ENCODE measurements around the gene CPSF4.
"Not testable (repeated sequence)": the region's sequence is repeated elsewhere in the genome, so short reads cannot be mapped to it uniquely, and the experiment has no call there.

Gene CPSF4

DNA sequence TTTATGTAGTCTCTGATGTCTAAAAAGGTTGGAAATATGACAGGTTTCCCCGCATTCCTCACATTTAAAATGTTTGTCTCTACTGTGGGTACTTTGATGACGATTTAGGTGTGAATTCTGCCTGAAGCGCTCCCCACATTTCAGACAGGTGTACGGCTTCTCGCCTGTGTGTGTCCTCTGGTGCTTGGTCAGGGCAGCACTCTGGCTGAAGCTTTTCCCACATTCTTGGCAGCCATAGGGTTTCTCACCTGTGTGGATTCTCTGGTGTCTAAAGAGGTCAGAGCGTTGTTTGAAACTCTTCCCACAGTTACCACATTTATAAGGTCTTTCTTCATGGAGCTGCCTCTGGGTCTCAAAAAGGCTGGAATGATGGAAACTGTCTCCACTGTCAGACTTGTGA is 55.1 kb downstream of the CPSF4 start:
- DNase-seq (ENCODE audit: low read depth), result no peak

DNA sequence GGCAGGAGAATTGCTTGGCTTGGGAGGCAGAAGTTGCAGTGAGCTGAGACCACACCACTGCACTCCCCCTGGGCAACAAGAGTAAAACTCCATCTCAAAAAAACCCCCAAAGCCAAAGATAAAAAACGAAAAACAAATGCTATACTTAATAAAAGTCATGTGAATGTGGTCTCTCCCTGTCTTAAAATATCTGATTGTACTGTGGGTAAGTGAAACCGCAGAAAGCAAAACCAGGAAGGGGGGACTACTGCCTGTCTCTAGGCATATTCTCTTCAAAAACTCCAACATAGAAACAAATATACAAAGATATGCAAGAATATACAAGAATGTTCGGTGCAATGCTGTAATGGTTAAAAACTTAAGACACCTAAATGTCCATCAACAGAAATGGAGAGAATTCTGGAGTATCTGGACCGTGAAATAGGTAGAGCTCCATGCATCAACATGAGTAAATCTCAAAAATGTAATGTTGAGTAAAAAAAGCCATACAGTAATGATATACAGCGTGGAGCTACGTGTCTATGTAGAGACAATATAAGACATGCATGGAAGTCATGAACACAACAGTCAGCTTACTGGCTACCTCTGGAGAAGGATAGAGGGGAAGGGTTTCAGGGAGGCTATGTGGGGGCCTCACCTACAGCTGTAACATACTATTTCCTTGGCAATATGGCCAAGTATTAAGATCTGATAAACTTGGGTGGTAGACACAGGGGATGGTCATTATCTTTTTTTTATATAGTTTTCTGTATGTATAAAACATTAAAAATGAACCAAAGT is 59.2 kb downstream of the CPSF4 start:
- no peak for DNase-seq (ENCODE audit: low read depth)

DNA sequence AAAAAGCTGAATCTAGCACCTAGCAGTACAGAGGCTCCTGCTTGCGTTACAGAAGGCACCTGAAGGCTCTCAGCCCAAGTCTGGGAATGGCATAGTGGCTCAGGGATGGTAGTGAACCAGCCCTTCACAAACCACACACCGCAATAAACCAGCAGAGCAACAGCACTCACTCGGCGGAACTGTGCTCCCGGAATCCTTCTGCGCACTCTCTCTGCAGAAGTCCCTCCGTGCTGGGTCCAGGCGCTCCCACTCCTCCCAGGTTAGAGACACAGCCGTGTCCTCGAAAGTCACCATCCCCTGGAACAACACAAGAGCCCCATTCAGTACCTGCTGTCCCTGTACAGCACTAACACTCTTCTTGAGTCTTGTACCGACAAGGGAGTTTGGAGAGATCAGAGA is 59.8 kb downstream of the CPSF4 start:
- DNase-seq (ENCODE audit: low read depth), result no peak

DNA sequence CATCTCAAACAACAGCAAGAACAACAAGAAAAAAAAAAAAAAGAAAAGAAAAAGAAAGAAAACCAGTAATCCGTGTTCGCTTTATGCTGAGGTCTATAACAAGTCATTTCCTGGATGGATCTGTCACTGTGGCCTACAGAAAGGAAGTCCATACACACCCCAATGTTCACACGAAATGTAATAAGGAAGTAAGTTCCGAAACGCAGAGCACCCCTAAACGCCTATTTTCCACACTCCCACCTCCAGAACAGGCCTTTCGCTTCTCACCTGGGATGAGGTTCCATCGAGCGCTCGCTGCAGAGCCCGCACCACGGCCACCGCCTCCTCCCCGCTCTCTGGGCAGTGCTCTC is 60.6 kb downstream of the CPSF4 start:
- no peak for DNase-seq (ENCODE audit: low read depth)

DNA sequence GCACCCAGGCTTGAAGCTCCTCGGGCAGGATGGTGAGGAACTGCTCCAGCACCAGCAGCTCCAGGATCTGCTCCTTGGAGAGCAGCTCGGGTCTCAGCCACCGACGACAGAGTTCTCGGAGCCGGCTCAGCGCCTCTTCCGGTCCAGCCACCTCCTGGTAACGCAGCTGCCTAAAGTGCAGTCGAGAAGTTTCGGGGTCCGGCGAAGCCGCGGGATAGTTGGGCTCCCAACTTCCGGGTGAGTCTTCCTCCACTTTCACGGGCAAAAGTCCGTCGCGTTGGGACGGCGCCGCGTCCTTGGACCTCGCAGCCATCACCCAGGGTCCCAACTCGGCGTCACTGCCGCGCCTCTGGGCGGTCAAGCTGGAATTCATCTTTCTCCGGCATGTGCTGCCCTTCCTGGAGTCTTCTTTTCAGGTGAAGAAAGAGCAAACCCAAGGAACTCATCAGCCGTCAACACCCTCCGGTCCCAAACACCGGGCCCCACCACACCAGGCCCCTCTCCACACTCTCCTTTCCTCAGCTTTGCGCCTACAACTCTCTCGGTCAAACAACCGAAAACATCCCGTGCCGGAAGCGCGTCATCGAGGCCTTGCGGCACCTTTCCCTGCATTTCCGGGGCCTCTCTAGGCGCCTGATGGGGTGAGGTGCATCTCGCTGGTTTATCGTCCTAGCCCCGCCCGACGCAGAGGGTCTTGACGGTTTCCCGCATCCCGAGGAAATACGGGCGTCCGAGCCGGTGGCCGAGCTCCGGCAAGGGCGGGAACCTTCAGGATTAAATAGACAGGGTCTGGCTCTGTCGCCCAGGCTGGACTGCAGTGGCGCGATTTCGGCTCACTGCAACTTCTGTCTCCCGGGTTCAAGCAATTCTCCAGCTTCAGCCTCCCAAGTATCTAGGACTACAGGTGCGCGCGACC is 61.2 kb downstream of the CPSF4 start, which contains the start of gene ZNF394:
Gene ZNF394, minus strand, starts transcription at position 561 of the 916 bp plus-strand sequence. Its CDS starts 188 bp downstream, at position 373.
- DNase-seq (ENCODE audit: low read depth), result peak; percentile 49

DNA sequence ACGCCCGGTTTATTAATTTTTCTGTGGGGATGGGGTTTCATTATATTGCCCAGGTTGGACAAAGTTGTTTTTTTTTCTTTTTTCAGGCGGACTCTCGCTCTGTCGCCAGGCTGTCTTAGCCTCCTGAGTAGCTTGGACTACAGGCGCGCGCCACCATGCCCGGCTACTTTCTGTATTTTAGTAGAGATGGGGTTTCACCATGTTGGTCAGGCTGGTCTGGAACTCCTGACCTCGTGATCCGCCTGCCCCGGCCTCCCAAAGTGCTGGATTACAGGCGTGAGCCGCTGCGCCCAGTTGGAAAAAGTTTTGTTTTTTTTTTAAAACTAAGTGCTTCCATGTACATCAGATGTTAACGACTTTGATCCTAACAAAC is 61.9 kb downstream of the CPSF4 start:
- DNase-seq (ENCODE audit: low read depth), result no peak

DNA sequence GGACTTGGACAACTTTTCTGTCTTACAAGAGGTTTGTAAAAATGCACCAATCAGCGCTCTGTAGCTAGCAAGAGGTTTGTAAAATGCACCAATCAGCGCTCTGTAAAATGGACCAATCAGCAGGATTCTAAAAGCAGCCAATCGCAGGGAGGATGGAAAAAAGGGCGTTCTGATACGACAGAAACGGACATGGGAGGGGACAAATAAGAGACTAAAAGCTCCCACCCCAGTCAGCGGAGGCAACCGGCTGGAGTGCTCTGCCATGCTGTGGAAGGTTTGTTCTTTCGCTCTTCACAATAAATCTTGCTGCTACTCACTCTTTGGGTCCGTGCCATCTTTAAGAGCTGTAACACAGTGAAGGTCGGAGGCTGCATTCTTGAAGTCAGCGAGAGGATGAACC is 62.5 kb downstream of the CPSF4 start:
- DNase-seq (ENCODE audit: low read depth), result not testable (repeated sequence)

DNA sequence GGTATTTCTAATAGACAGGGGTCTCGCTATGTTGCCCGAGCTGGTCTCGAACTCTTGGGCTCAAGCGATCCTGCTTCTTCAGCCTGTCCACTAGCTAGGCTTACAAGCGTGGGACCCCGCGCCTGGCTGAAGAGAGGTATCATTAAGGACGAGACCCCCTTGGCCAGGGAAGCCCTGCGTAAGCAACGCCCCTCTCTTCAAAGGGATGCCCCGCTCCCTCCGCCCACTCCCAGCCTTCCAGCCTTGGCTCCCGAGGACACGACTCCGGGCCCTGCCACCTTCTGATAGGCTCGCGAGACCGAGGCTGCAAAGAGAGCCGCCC is 65.5 kb downstream of the CPSF4 start:
- no peak for DNase-seq (ENCODE audit: low read depth)

DNA sequence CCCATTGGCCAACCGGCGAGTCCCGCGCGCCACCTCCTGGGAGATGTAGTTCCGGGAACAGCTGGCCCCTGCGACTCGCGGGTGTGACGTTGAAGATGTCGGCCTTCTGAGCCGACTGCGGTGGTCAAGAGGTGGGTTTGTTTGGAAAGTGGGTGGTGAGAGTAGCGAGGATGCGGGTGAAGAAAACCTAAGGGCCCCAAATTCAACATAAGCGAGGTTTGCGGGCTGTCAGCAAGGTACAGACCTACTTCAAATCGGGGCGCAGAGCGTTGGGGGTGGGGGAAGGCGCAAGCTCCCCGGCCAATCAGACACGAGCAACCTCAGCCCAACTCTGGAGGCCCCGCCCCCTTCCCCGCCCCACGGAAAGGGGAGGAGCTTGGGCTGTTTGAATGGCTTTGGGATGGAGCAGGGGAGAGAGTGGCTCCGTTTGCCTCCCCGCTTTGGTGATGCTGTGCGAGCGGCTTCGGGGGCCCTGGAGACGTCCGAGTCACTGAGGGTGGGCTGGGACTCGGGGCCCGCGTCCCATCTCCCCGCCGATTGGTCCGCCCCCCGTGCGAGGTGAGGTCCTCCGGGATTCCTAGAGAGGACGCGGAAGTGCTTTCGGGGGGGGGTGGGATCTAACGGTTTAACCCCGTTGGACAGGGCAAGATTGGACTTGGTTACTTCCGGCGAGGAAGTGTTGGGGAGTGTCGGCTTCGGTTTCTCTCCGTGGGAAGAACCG is 66.0 kb downstream of the CPSF4 start, which contains the start of gene ZKSCAN5:
Gene ZKSCAN5, plus strand, starts transcription at position 60 of the 721 bp plus-strand sequence. CDS start 1,383 bp downstream, outside the sequence.
- DNase-seq (ENCODE audit: low read depth), result peak; percentile 82

DNA sequence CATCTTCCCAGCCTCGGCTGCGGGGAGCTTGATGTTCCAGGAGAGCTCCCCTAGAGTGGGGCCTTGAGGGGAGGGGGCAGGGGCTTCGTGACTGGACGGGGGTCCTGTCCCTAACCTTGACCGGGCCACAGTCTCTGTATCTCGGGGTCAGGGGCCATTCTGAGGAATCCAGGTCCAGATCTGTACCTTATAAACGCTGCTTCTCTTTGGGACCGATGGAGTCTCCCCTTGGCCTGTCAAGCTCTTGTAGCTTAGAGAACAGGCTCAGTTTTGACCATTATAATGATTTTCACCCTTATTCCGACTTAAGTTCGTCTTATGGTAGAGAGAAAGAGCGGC is 66.5 kb downstream of the CPSF4 start:
- no peak for DNase-seq (ENCODE audit: low read depth)

All from HS-5 (cell line).